ENCODE measurements around the gene TBC1D1. TPM values are rescaled to one million over a fixed set of nuclear protein-coding genes. Genes with fewer than 3 reads are reported as not detected.

Gene TBC1D1
- total and polyA plus RNA-seq, 8 donors: 53.3 to 78.9 (median 71.1) TPM

GRCh38 chr4:38144031-38144430 lies 253.1 kb downstream of the TBC1D1 start:
- TF ChIP-seq CTCF (IDR thresholded peaks at IDR 0.05): no peak
- Histone ChIP-seq H3K27ac (no peak overlapping the region), H3K4me1 (no peaks in the 10 kb centered on the region), H3K27me3 (no peaks in the 10 kb centered on the region), H3K4me3 (no peak overlapping the region), H3K36me3 (peaks cover 0 to 18% of the 10 kb centered on the region in 2 donors), H3K9me3 (no peaks in the 10 kb centered on the region)
- ATAC-seq (no peak), DNase-seq (no peak)
- intact Hi-C loops (cut with DNase I): no loop called here

GRCh38 chr4:38145033-38145678 lies 254.3 kb downstream of the TBC1D1 start:
- H3K27ac ChIP-seq: no peak overlapping the region
- H3K9me3 ChIP-seq: no peaks in the 10 kb centered on the region
- intact Hi-C loops (cut with DNase I): no loop called here
- TF ChIP-seq CTCF (IDR thresholded peaks at IDR 0.05): no peak
- H3K27me3 ChIP-seq: no peaks in the 10 kb centered on the region
- peaks cover 0 to 7% of the 10 kb centered on the region in 2 donors for H3K4me1 ChIP-seq
- ATAC-seq: peak; percentile 76
- no peak overlapping the region for H3K4me3 ChIP-seq
- peaks cover 0 to 7% of the 10 kb centered on the region in 2 donors for H3K36me3 ChIP-seq
- no peak for DNase-seq

- Histone ChIP-seq H3K27ac (no peak overlapping the region), H3K9me3 (no peaks in the 10 kb centered on the region), H3K4me1 (peaks cover 0 to 11% of the 10 kb centered on the region in 2 donors), H3K27me3 (no peaks in the 10 kb centered on the region), H3K36me3 (peaks cover 0 to 1% of the 10 kb centered on the region in 2 donors), H3K4me3 (no peak overlapping the region)
- intact Hi-C loops (cut with DNase I): no loop called here
- peak in 1 of 4 donors; percentile 73 for DNase-seq
- TF ChIP-seq CTCF (IDR thresholded peaks at IDR 0.05): no peak
- ATAC-seq: no peak
Measured at GRCh38 chr4:38145741-38146140, 254.9 kb downstream of the TBC1D1 start.

GRCh38 chr4:38146383-38146782 lies 255.5 kb downstream of the TBC1D1 start:
- Histone ChIP-seq H3K9me3 (no peaks in the 10 kb centered on the region), H3K4me3 (no peak overlapping the region), H3K36me3 (no peaks in the 10 kb centered on the region), H3K27me3 (no peaks in the 10 kb centered on the region), H3K27ac (no peak overlapping the region), H3K4me1 (peaks cover 0 to 13% of the 10 kb centered on the region in 2 donors)
- no peak for TF ChIP-seq CTCF (IDR thresholded peaks at IDR 0.05)
- no peak for DNase-seq
- intact Hi-C loops (cut with DNase I): no loop called here
- no peak for ATAC-seq

- Histone ChIP-seq H3K36me3 (no peaks in the 10 kb centered on the region), H3K9me3 (no peaks in the 10 kb centered on the region), H3K4me3 (no peak overlapping the region), H3K27ac (no peak overlapping the region), H3K4me1 (peaks cover 2 to 23% of the 10 kb centered on the region in 2 donors), H3K27me3 (no peaks in the 10 kb centered on the region)
- DNase-seq: no peak
- intact Hi-C loops (cut with DNase I): no loop called here
- ATAC-seq: no peak
- no peak for TF ChIP-seq CTCF (IDR thresholded peaks at IDR 0.05)
Measured at GRCh38 chr4:38149472-38149996, 258.6 kb downstream of the TBC1D1 start.

Data from left lung (tissue), 10 donors.